H9 (cell line): ENCODE measurements around the gene ATPAF1. TPM values are rescaled to one million over a fixed set of nuclear protein-coding genes. Genes with fewer than 3 reads are reported as not detected.

Experiments used
- DNase-seq: peaks from one replicate; pipeline ENCODE4 v3.0.0-alpha.2; 2017
- H2AFZ ChIP-seq: one replicate; pipeline ENCODE4 v1.6.1; 2013; ENCODE audit warnings: mild to moderate bottlenecking, low read length, control low read depth, moderate library complexity
- H2AK5ac ChIP-seq: 2 replicates; pipeline ENCODE4 v1.6.1; 2013; ENCODE audit warnings: low read length, control low read depth, mixed read lengths; ENCODE audit not compliant: insufficient read length
- H2BK120ac ChIP-seq: one replicate; pipeline ENCODE4 v1.6.1; 2013; ENCODE audit warnings: low read depth, mild to moderate bottlenecking, low read length, control low read depth, inconsistent platforms; ENCODE audit not compliant: poor library complexity, severe bottlenecking
- H2BK12ac ChIP-seq: 2 replicates; pipeline ENCODE4 v1.6.1; 2013; ENCODE audit warnings: low read length, control low read depth, mixed read lengths, low read depth; ENCODE audit not compliant: insufficient read length
- H2BK15ac ChIP-seq: 2 replicates; pipeline ENCODE4 v1.6.1; 2013; ENCODE audit warnings: low read depth, low read length, control low read depth
- H2BK20ac ChIP-seq: one replicate; pipeline ENCODE4 v1.6.1; 2013; ENCODE audit warnings: low read depth, mild to moderate bottlenecking, low read length, control low read depth, inconsistent platforms; ENCODE audit not compliant: poor library complexity, severe bottlenecking
- H2BK5ac ChIP-seq: 2 replicates; pipeline ENCODE4 v1.6.1; 2013; ENCODE audit warnings: low read length, control low read depth, mixed read lengths; ENCODE audit not compliant: insufficient read length
- H3K14ac ChIP-seq: 2 replicates; pipeline ENCODE4 v1.6.1; 2013; ENCODE audit warnings: low read length, control low read depth; ENCODE audit not compliant: insufficient read depth
- H3K18ac ChIP-seq: 2 replicates; pipeline ENCODE4 v1.6.1; 2013; ENCODE audit warnings: low read depth, mild to moderate bottlenecking, mixed read lengths, low read length, control low read depth; ENCODE audit not compliant: insufficient read length
- H3K23ac ChIP-seq: 2 replicates; pipeline ENCODE4 v1.6.1; 2013; ENCODE audit warnings: low read length, control low read depth, mixed read lengths, low read depth; ENCODE audit not compliant: insufficient read length
- H3K23me2 ChIP-seq: 2 replicates; pipeline ENCODE4 v1.6.1; 2013; ENCODE audit warnings: low read depth, mild to moderate bottlenecking, mixed read lengths, low read length, control low read depth; ENCODE audit not compliant: insufficient read length, poor library complexity, severe bottlenecking
- H3K27ac ChIP-seq: 2 replicates; pipeline ENCODE4 v1.5.1; 2013; ENCODE audit warnings: low read length, control low read depth, mixed read lengths, low read depth; ENCODE audit not compliant: insufficient read length
- H3K27me3 ChIP-seq: 2 replicates; pipeline ENCODE4 v1.6.1; 2013; ENCODE audit warnings: low read length, control low read depth, inconsistent platforms; ENCODE audit not compliant: insufficient read depth
- H3K4ac ChIP-seq: 2 replicates; pipeline ENCODE4 v1.6.1; 2013; ENCODE audit warnings: low read depth, mild to moderate bottlenecking, control low read depth, inconsistent platforms, low read length, moderate library complexity
- H3K4me1 ChIP-seq: 2 replicates; pipeline ENCODE4 v1.6.1; 2013; ENCODE audit warnings: low read length, control low read depth, inconsistent platforms; ENCODE audit not compliant: insufficient read depth
- H3K4me2 ChIP-seq: 2 replicates; pipeline ENCODE4 v1.6.1; 2013; ENCODE audit warnings: low read length, control low read depth, mixed read lengths; ENCODE audit not compliant: insufficient read length, insufficient read depth
- H3K56ac ChIP-seq: 2 replicates; pipeline ENCODE4 v1.6.1; 2013; ENCODE audit warnings: low read depth, mild to moderate bottlenecking, mixed read lengths, low read length, control low read depth; ENCODE audit not compliant: insufficient read length
- H3K79me1 ChIP-seq: 2 replicates; pipeline ENCODE4 v1.6.1; 2013; ENCODE audit warnings: low read depth, mild to moderate bottlenecking, moderate library complexity, low read length, control low read depth, inconsistent platforms; ENCODE audit not compliant: insufficient read depth, poor library complexity, severe bottlenecking
- H3K79me2 ChIP-seq: 2 replicates; pipeline ENCODE4 v1.6.1; 2013; ENCODE audit warnings: low read length, control low read depth, inconsistent platforms; ENCODE audit not compliant: insufficient read depth
- H3K9ac ChIP-seq: 2 replicates; pipeline ENCODE4 v1.6.1; 2013; ENCODE audit warnings: low read length, control low read depth, mixed read lengths; ENCODE audit not compliant: insufficient read length; ENCODE audit errors: extremely low read depth
- H3K9me3 ChIP-seq: one replicate; pipeline ENCODE4 v1.6.1; 2013; ENCODE audit warnings: low read depth, low read length, inconsistent platforms; ENCODE audit not compliant: control insufficient read depth
- H3T11ph ChIP-seq: one replicate; pipeline ENCODE4 v1.6.1; 2013; ENCODE audit warnings: mild to moderate bottlenecking, low read length, control low read depth, inconsistent platforms
- H4K20me1 ChIP-seq: one replicate; pipeline ENCODE4 v1.6.1; 2013; ENCODE audit not compliant: control insufficient read depth, insufficient read length, insufficient read depth
- H4K5ac ChIP-seq: 2 replicates; pipeline ENCODE4 v1.6.1; 2013; ENCODE audit warnings: low read depth, mild to moderate bottlenecking, mixed read lengths, low read length, control low read depth; ENCODE audit not compliant: insufficient read length
- H4K8ac ChIP-seq: replicated peaks from 2 replicates; pipeline ENCODE4 v1.6.1; 2013; ENCODE audit warnings: low read length, control low read depth, mixed read lengths, low read depth; ENCODE audit not compliant: insufficient read length
- H4K91ac ChIP-seq: 2 replicates; pipeline ENCODE4 v1.6.1; 2013; ENCODE audit warnings: low read depth, mild to moderate bottlenecking, moderate library complexity, mixed read lengths, low read length, control low read depth; ENCODE audit not compliant: insufficient read length
- H3K27ac Mint-ChIP-seq, 3 experiments: 2 replicates in 2 of 3; 3 replicates in 1 of 3; pipeline ENCODE4 v1.8.0; 2020 to 2021; ENCODE audit warnings: mixed read lengths in 3 of 3, mild to moderate bottlenecking in 1 of 3, moderate library complexity in 1 of 3
- H3K27me3 Mint-ChIP-seq: 2 replicates; pipeline ENCODE4 v1.8.0; 2021; ENCODE audit warnings: low read depth, mild to moderate bottlenecking, moderate library complexity, mixed read lengths
- H3K36me3 Mint-ChIP-seq, 3 experiments: 2 replicates in 2 of 3; 3 replicates in 1 of 3; pipeline ENCODE4 v1.8.0; 2020 to 2021; ENCODE audit warnings: low read depth in 3 of 3, mixed read lengths in 3 of 3; ENCODE audit not compliant: insufficient read depth in 1 of 3
- H3K4me1 Mint-ChIP-seq, 2 experiments: 2 replicates each; pipeline ENCODE4 v1.8.0; 2020; ENCODE audit warnings: mixed read lengths in 2 of 2
- H3K4me3 Mint-ChIP-seq, 2 experiments: 2 replicates in 1 of 2; 3 replicates in 1 of 2; pipeline ENCODE4 v1.8.0; 2020 to 2021; ENCODE audit warnings: mild to moderate bottlenecking in 2 of 2, mixed read lengths in 2 of 2, moderate library complexity in 1 of 2
- H3K9me3 Mint-ChIP-seq, 2 experiments: 2 replicates in 1 of 2; 3 replicates in 1 of 2; pipeline ENCODE4 v1.8.0; 2020; ENCODE audit warnings: mild to moderate bottlenecking in 2 of 2, mixed read lengths in 2 of 2, moderate library complexity in 1 of 2
- WGBS: extraction: QIAGEN DNeasy Blood & Tissue Kit; methylation state at CpG from one replicate; pipeline ENCODE4 v1.1.7; 2013; ENCODE audit warnings: missing lambda C conversion rate, low lambda C conversion rate, mixed read lengths; ENCODE audit not compliant: insufficient read length; ENCODE audit errors: extremely low coverage; 5-methylcytosine and 5-hydroxymethylcytosine counted together
- total RNA-seq: library from RNA; stranded (reverse); gene quantifications from 2 replicates; pipeline ENCODE4 v1.2.1, GENCODE V29; 2021
- TF ChIP-seq, protein P1 (sequence below): fragments of 200-600 bp; sonication (generic); conservative IDR thresholded peaks from 3 replicates; pipeline ENCODE4 v1.8.0; 2021; ENCODE audit warnings: antibody characterized with exemption, mild to moderate bottlenecking

The ATPAF1 gene
- total RNA-seq, 1 experiment from 2014 or later, result 57.3 TPM

- Histone ChIP-seq H3K9me3 (no peaks in the 10 kb centered on the region), H3K18ac (no peak overlapping the region), H2BK15ac (no peak overlapping the region), H2AK5ac (no peak overlapping the region), H3K9ac (no peak overlapping the region), H2BK12ac (no peak overlapping the region), H3K79me2 (no peaks in the 10 kb centered on the region), H2BK5ac (no peak overlapping the region), H2AFZ (no peak overlapping the region), H3K4me2 (no peak overlapping the region), H3K79me1 (no peaks in the 10 kb centered on the region), H3K56ac (no peak overlapping the region), H3K14ac (peak overlapping the region; percentile 38; the same call in 1 of the 2 replicates), H4K91ac (no peak overlapping the region), H4K8ac (no peak overlapping the region), H4K20me1 (no peaks in the 10 kb centered on the region), H3K4ac (no peak overlapping the region), H4K5ac (no peak overlapping the region), H3K27me3 (peaks cover 3% of the 10 kb centered on the region; the same call in 1 of the 2 replicates), H3K4me1 (peaks cover 14% of the 10 kb centered on the region; the same call in 1 of the 2 replicates), H2BK120ac (no peak overlapping the region), H3T11ph (no peak overlapping the region), H2BK20ac (no peak overlapping the region), H3K23me2 (peaks cover 8% of the 10 kb centered on the region), H3K23ac (no peak overlapping the region), H3K27ac (no peak overlapping the region)
- WGBS, result no CpG with 5 or more reads among the region's 38 CpGs
- Mint-ChIP-seq H3K4me3 (peak overlapping the region; percentile 37 to 58; a peak in 4 of 5 replicates), H3K27me3 (peaks cover 16% of the 10 kb centered on the region), H3K36me3 (peaks cover 0 to 10% (median 2%) of the 10 kb centered on the region in 3 experiments; a peak in 3 of 7 replicates), H3K27ac (peak overlapping the region in 2 of 3 experiments; percentile 71 to 82; a peak in 2 of 7 replicates), H3K9me3 (no peaks in the 10 kb centered on the region), H3K4me1 (peaks cover 49 to 57% of the 10 kb centered on the region in 2 experiments)
- DNase-seq, result no peak
- TF ChIP-seq, protein P1, sequence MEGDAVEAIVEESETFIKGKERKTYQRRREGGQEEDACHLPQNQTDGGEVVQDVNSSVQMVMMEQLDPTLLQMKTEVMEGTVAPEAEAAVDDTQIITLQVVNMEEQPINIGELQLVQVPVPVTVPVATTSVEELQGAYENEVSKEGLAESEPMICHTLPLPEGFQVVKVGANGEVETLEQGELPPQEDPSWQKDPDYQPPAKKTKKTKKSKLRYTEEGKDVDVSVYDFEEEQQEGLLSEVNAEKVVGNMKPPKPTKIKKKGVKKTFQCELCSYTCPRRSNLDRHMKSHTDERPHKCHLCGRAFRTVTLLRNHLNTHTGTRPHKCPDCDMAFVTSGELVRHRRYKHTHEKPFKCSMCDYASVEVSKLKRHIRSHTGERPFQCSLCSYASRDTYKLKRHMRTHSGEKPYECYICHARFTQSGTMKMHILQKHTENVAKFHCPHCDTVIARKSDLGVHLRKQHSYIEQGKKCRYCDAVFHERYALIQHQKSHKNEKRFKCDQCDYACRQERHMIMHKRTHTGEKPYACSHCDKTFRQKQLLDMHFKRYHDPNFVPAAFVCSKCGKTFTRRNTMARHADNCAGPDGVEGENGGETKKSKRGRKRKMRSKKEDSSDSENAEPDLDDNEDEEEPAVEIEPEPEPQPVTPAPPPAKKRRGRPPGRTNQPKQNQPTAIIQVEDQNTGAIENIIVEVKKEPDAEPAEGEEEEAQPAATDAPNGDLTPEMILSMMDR, result no peak
These were observed 55.1 kb downstream of the ATPAF1 start for GRCh38 chr1:46612937-46613660.
